Measurements from ENCODE around the gene CD2BP2. TPM values are rescaled to one million over a fixed set of nuclear protein-coding genes. Genes with fewer than 3 reads are reported as not detected.
A peak's percentile ranks its signal among the peaks of the same experiment; 100 is the strongest.
"Not testable (repeated sequence)": the region's sequence is repeated elsewhere in the genome, so short reads cannot be mapped to it uniquely, and the experiment has no call there.

CD2BP2 gene
- total RNA-seq, 2 donors from 2014 or later, result 95.8 to 99.7 TPM

GRCh38 chr16:30350134-30350871 is 4.8 kb downstream of the CD2BP2 start:
- ATAC-seq, result peak; percentile 82 to 87
- H3K9me3 Mint-ChIP-seq, result no peaks in the 10 kb centered on the region
- DNase-seq (ENCODE audit: low spot score), result peak; percentile 77
- peaks cover 51 to 56% of the 10 kb centered on the region in 2 donors for H3K4me1 Mint-ChIP-seq (ENCODE audit: low read depth in 2 of 2)
- H3K27me3 Mint-ChIP-seq, result no peaks in the 10 kb centered on the region
- peak overlapping the region; percentile 69 for H3K4me3 Mint-ChIP-seq
- peak overlapping the region; percentile 91 to 99 for H3K27ac Mint-ChIP-seq
- peaks cover 5% of the 10 kb centered on the region for H3K36me3 Mint-ChIP-seq

- ATAC-seq (peak; percentile 36 to 44), DNase-seq (ENCODE audit: low spot score) (peak; percentile 62)
- H3K4me3 Mint-ChIP-seq, result peak overlapping the region; percentile 69
- H3K9me3 Mint-ChIP-seq, result no peaks in the 10 kb centered on the region
- H3K4me1 Mint-ChIP-seq (ENCODE audit: low read depth in 2 of 2), result peaks cover 47 to 52% of the 10 kb centered on the region in 2 donors
- peaks cover 5% of the 10 kb centered on the region for H3K36me3 Mint-ChIP-seq
- no peaks in the 10 kb centered on the region for H3K27me3 Mint-ChIP-seq
- H3K27ac Mint-ChIP-seq, result peak overlapping the region; percentile 91 to 99
Observed at GRCh38 chr16:30349675-30350074, 5.4 kb downstream of the CD2BP2 start.

DNA sequence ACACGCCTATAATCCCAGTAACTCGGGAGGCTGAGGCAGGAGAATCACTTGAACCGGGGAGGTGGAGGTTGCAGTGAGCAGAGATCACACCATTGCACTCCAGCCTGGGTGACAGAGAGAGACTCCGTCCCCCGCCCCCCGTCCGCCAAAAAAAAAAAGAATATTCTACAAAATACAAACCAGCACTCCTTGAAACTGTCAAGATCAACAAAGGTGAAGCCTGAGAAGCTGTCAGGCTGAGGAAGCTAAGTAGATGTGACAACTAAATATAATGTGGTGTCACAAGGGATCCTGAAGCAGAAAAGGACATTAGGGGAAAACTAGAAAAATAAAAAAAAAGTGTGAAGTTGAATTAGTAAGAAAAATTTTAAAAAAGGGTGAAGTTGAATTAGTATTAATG is 6.2 kb downstream of the CD2BP2 start:
- peaks cover 5% of the 10 kb centered on the region for H3K36me3 Mint-ChIP-seq
- no peaks in the 10 kb centered on the region for H3K27me3 Mint-ChIP-seq
- H3K4me3 Mint-ChIP-seq, result peak overlapping the region; percentile 69
- H3K9me3 Mint-ChIP-seq, result no peaks in the 10 kb centered on the region
- peak overlapping the region; percentile 91 to 99 for H3K27ac Mint-ChIP-seq
- no peak for DNase-seq (ENCODE audit: low spot score)
- ATAC-seq, result no peak
- peaks cover 40 to 44% of the 10 kb centered on the region in 2 donors for H3K4me1 Mint-ChIP-seq (ENCODE audit: low read depth in 2 of 2)

GRCh38 chr16:30348113-30348512 is 7.0 kb downstream of the CD2BP2 start:
- Mint-ChIP-seq H3K36me3 (peaks cover 5% of the 10 kb centered on the region), H3K4me3 (no peak overlapping the region), H3K9me3 (no peaks in the 10 kb centered on the region), H3K4me1 (ENCODE audit: low read depth in 2 of 2) (peaks cover 35 to 41% of the 10 kb centered on the region in 2 donors), H3K27ac (no peak overlapping the region), H3K27me3 (no peaks in the 10 kb centered on the region)
- DNase-seq (ENCODE audit: low spot score), result no peak
- ATAC-seq, result no peak

DNA sequence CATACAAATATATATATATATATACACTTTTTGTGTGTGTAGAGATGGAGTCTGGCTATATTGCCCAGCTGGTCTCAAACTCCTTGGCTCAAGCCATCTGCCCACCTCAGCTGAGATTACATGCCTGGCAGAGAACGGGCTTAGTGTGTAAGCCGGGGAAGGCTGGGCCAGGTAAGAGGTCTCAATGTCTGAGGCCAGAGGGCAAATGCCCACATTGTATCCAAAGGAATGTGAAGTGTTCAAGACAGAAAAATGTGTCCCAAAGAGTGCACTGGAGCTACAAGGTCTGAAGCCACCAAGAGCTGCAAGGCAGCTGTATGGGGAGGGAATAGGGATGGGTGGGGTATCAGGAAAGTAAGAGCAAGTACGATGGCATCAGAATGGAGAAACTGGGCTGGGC is 8.8 kb downstream of the CD2BP2 start:
- peaks cover 5% of the 10 kb centered on the region for H3K36me3 Mint-ChIP-seq
- no peak for DNase-seq (ENCODE audit: low spot score)
- H3K27me3 Mint-ChIP-seq, result no peaks in the 10 kb centered on the region
- H3K27ac Mint-ChIP-seq, result no peak overlapping the region
- no peak for ATAC-seq
- H3K9me3 Mint-ChIP-seq, result no peaks in the 10 kb centered on the region
- peaks cover 25 to 26% of the 10 kb centered on the region in 2 donors for H3K4me1 Mint-ChIP-seq (ENCODE audit: low read depth in 2 of 2)
- no peak overlapping the region for H3K4me3 Mint-ChIP-seq

- not testable (repeated sequence) for ATAC-seq; H3K4me3 Mint-ChIP-seq; H3K36me3 Mint-ChIP-seq; H3K27me3 Mint-ChIP-seq; DNase-seq (ENCODE audit: low spot score); H3K4me1 Mint-ChIP-seq (ENCODE audit: low read depth in 2 of 2); H3K27ac Mint-ChIP-seq; H3K9me3 Mint-ChIP-seq
Observed at GRCh38 chr16:30343491-30343820, 11.7 kb downstream of the CD2BP2 start.

GRCh38 chr16:30342751-30343490 is 12.2 kb downstream of the CD2BP2 start:
- Mint-ChIP-seq H3K4me3 (no peak overlapping the region), H3K4me1 (ENCODE audit: low read depth in 2 of 2) (peaks cover 0 to 4% of the 10 kb centered on the region in 2 donors), H3K27me3 (no peaks in the 10 kb centered on the region), H3K27ac (no peak overlapping the region), H3K9me3 (no peaks in the 10 kb centered on the region), H3K36me3 (no peaks in the 10 kb centered on the region)
- no peak for ATAC-seq
- no peak for DNase-seq (ENCODE audit: low spot score)

DNA sequence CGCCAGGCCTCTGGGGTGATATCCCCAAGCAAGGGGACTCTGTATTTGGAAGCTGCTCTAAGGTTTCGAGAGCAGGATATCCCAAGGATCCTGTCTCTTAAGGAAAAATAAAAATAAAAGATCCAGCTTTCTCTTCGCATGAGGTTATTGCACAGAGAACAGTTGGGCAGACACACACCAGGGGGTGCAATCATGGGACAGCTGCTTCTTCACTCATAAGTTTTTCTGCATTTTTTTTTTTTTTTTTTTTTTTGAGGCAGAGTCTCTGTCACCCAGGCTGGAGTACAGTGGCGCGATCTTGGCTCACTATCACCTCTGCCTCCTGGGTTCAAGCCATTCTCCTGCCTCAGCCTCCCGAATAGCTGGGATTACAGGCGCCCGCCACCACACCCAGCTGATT is 13.1 kb downstream of the CD2BP2 start:
- not testable (repeated sequence) for ATAC-seq; DNase-seq (ENCODE audit: low spot score); H3K36me3 Mint-ChIP-seq; H3K27me3 Mint-ChIP-seq; H3K27ac Mint-ChIP-seq; H3K9me3 Mint-ChIP-seq; H3K4me3 Mint-ChIP-seq; H3K4me1 Mint-ChIP-seq (ENCODE audit: low read depth in 2 of 2)

GRCh38 chr16:30340621-30341020 is 14.5 kb downstream of the CD2BP2 start:
- H3K4me1 Mint-ChIP-seq (ENCODE audit: low read depth in 2 of 2), result peaks cover 7 to 11% of the 10 kb centered on the region in 2 donors
- H3K4me3 Mint-ChIP-seq, result no peak overlapping the region
- no peaks in the 10 kb centered on the region for H3K36me3 Mint-ChIP-seq
- no peaks in the 10 kb centered on the region for H3K9me3 Mint-ChIP-seq
- H3K27me3 Mint-ChIP-seq, result no peaks in the 10 kb centered on the region
- ATAC-seq, result no peak
- DNase-seq (ENCODE audit: low spot score), result peak; percentile 48
- no peak overlapping the region for H3K27ac Mint-ChIP-seq

- not testable (repeated sequence) for H3K9me3 Mint-ChIP-seq; H3K27me3 Mint-ChIP-seq; H3K27ac Mint-ChIP-seq; H3K4me3 Mint-ChIP-seq; DNase-seq (ENCODE audit: low spot score); ATAC-seq; H3K36me3 Mint-ChIP-seq
- peaks cover 11 to 14% of the 10 kb centered on the region in 2 donors for H3K4me1 Mint-ChIP-seq (ENCODE audit: low read depth in 2 of 2)
Observed at GRCh38 chr16:30338715-30339114, 16.4 kb downstream of the CD2BP2 start.

DNA sequence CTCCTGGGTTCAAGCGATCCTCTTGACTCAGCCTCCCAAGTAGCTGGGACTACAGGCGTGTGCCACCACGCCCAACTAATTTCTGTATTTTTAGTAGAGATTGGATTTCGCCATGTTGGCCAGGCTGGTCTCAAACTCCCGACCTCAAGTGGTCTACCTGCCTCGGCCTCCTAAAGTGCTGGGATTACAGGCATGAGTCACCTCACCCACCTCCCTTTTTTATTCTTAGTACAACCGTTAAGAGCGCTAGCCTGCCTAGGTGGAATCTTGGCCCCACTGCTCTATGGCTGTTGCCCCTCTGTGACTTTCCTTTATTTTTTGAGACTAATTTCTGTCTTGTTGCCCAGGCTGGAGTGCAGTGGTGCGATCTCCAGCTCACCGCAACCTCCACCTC is 17.1 kb downstream of the CD2BP2 start:
- DNase-seq (ENCODE audit: low spot score); H3K27me3 Mint-ChIP-seq; H3K4me3 Mint-ChIP-seq; H3K27ac Mint-ChIP-seq; H3K9me3 Mint-ChIP-seq; ATAC-seq; H3K36me3 Mint-ChIP-seq: not testable (repeated sequence)
- H3K4me1 Mint-ChIP-seq (ENCODE audit: low read depth in 2 of 2), result peaks cover 11 to 14% of the 10 kb centered on the region in 2 donors

- DNase-seq (ENCODE audit: low spot score) (peak; percentile 58), ATAC-seq (peak in 1 of 2 donors; percentile 1)
- Mint-ChIP-seq H3K9me3 (no peaks in the 10 kb centered on the region), H3K27me3 (no peaks in the 10 kb centered on the region), H3K36me3 (no peaks in the 10 kb centered on the region), H3K27ac (peak overlapping the region; percentile 77 to 87), H3K4me3 (peak overlapping the region; percentile 84), H3K4me1 (ENCODE audit: low read depth in 2 of 2) (peaks cover 11 to 16% of the 10 kb centered on the region in 2 donors)
Observed at GRCh38 chr16:30335598-30336474, 19.3 kb downstream of the CD2BP2 start.

- Mint-ChIP-seq H3K27ac (peak overlapping the region; percentile 91), H3K4me3 (peak overlapping the region; percentile 84), H3K4me1 (ENCODE audit: low read depth in 2 of 2) (peaks cover 15 to 16% of the 10 kb centered on the region in 2 donors)
- peak; percentile 86 to 90 for ATAC-seq
- H3K9me3 Mint-ChIP-seq, H3K27me3 Mint-ChIP-seq, H3K36me3 Mint-ChIP-seq: not testable (repeated sequence)
- peak; percentile 86 for DNase-seq (ENCODE audit: low spot score)
Observed at GRCh38 chr16:30335028-30335597, 20.0 kb downstream of the CD2BP2 start.

All from natural killer cell treated with Interleukin-12 subunit alpha and Interleukin-12 subunit beta and Interleukin-15 and Interleukin-18, amount 100 ng/mL, for 72 hours (primary cell).